PC-9 (cell line): ENCODE data around the gene SLC2A9. TPM values are rescaled to one million over a fixed set of nuclear protein-coding genes. Genes with fewer than 3 reads are reported as not detected.

ENCODE experiments used
- BruUV-seq: library from RNA; stranded (reverse); fragments of 400-500 nt; replicated peaks from 2 replicates; lab custom pipeline; 2021; lab: Mats Ljungman, UMichigan
- CTCF ChIA-PET: fragments of 300-600 bp; sonication (Branson Sonifier 250); formaldehyde crosslinking; loops from one replicate; lab custom pipeline; 2022; ENCODE audit warnings: antibody characterized with exemption; lab: Charles Lee
- POLR2A ChIA-PET: fragments of 300-600 bp; sonication (Branson Sonifier 250); formaldehyde crosslinking; loops from one replicate; lab custom pipeline; 2022; ENCODE audit warnings: antibody characterized with exemption; ENCODE audit not compliant: unreplicated experiment; lab: Charles Lee
- DNase-seq, 2 experiments: peaks; one replicate each; pipeline versions ENCODE4 v3.0.0 to v3.0.0-alpha.2; 2015 to 2022; ENCODE audit warnings: mixed read lengths in 1 of 2
- H2AFZ ChIP-seq: fragments of 200-600 bp; sonication (generic); 2 replicates; pipeline ENCODE4 v1.8.1; 2017; ENCODE audit warnings: antibody characterized with exemption
- H3F3A ChIP-seq: fragments of 200-600 bp; sonication (generic); 2 replicates; pipeline ENCODE4 v1.8.1; 2017; ENCODE audit warnings: antibody characterized with exemption, mild to moderate bottlenecking, low read depth; ENCODE audit not compliant: insufficient read depth
- H3K27ac ChIP-seq: fragments of 200-600 bp; sonication (generic); 2 replicates; pipeline ENCODE4 v1.6.1; 2016; ENCODE audit warnings: mixed run types
- H3K27me3 ChIP-seq: fragments of 200-600 bp; sonication (generic); 2 replicates; pipeline ENCODE4 v1.6.1; 2016; ENCODE audit warnings: low read depth, mixed run types; ENCODE audit not compliant: insufficient read depth
- H3K36me3 ChIP-seq: fragments of 200-600 bp; sonication (generic); 2 replicates; pipeline ENCODE4 v1.6.1; 2016; ENCODE audit warnings: low read depth, mixed run types
- H3K4me1 ChIP-seq: fragments of 200-600 bp; sonication (generic); replicated peaks from 2 replicates; pipeline ENCODE4 v1.6.1; 2016; ENCODE audit warnings: mixed run types; ENCODE audit not compliant: insufficient read depth
- H3K4me2 ChIP-seq: fragments of 200-600 bp; sonication (generic); 2 replicates; pipeline ENCODE4 v1.6.1; 2017; ENCODE audit warnings: mixed run types
- H3K4me3 ChIP-seq: fragments of 200-600 bp; sonication (generic); 2 replicates; pipeline ENCODE4 v1.6.1; 2016; ENCODE audit warnings: mixed run types
- H3K79me2 ChIP-seq: fragments of 200-600 bp; sonication (generic); 2 replicates; pipeline ENCODE4 v1.6.1; 2017; ENCODE audit warnings: low read depth, mixed run types
- H3K9me2 ChIP-seq: fragments of 200-600 bp; sonication (generic); 2 replicates; pipeline ENCODE4 v1.8.1; 2017; ENCODE audit warnings: mild to moderate bottlenecking; ENCODE audit not compliant: insufficient read depth
- H3K9me3 ChIP-seq: fragments of 200-600 bp; sonication (generic); 2 replicates; pipeline ENCODE4 v1.8.1; 2016; ENCODE audit warnings: low read depth; ENCODE audit not compliant: insufficient read depth
- H4K20me1 ChIP-seq: fragments of 200-600 bp; sonication (generic); 2 replicates; pipeline ENCODE4 v1.8.1; 2017; ENCODE audit not compliant: insufficient read depth
- CTCF ChIP-seq: fragments of 200-600 bp; sonication (generic); conservative IDR thresholded peaks from 2 replicates; pipeline ENCODE4 v1.6.1; 2017; ENCODE audit warnings: mixed run types, antibody characterized with exemption, mild to moderate bottlenecking, moderate library complexity
- EZH2 ChIP-seq: fragments of 200-600 bp; sonication (generic); IDR thresholded peaks from 2 replicates; pipeline ENCODE4 v1.8.0; 2017; ENCODE audit warnings: antibody characterized with exemption, low read depth
- intact Hi-C: fragments of 100-400 bp; cut with micrococcal nuclease; formaldehyde crosslinking; loops from one replicate; pipeline ENCODE4 v1.10.0; 2022; ENCODE audit not compliant: unreplicated experiment
- total RNA-seq: library from RNA; stranded (reverse); gene quantifications from 2 replicates; pipeline ENCODE4 v1.2.3, GENCODE V29; 2021

Gene SLC2A9
- total RNA-seq, 1 experiment from 2014 or later: 0.28 TPM

GRCh38 chr4:9889306-9889705 lies 132.0 kb downstream of the SLC2A9 start:
- peaks cover 44% of the 10 kb centered on the region for H3K27me3 ChIP-seq
- H3K4me3 ChIP-seq: no peak overlapping the region
- H3K79me2 ChIP-seq: no peaks in the 10 kb centered on the region
- no peaks in the 10 kb centered on the region for H3K9me3 ChIP-seq
- no peaks in the 10 kb centered on the region for H3K4me1 ChIP-seq
- no peaks in the 10 kb centered on the region for H3K9me2 ChIP-seq
- H3K27ac ChIP-seq: no peak overlapping the region
- ChIA-PET POLR2A (no interaction called here), CTCF (no interaction called here)
- no peak overlapping the region for H3K4me2 ChIP-seq
- no peak overlapping the region for H2AFZ ChIP-seq
- DNase-seq: no peak
- no peaks in the 10 kb centered on the region for H4K20me1 ChIP-seq
- TF ChIP-seq CTCF (no peak), EZH2 (no peak)
- H3K36me3 ChIP-seq: no peaks in the 10 kb centered on the region
- BruUV-seq: no TSS peak
- no peaks in the 10 kb centered on the region for H3F3A ChIP-seq
- intact Hi-C loops: no loop called here

GRCh38 chr4:9885958-9886357 lies 135.3 kb downstream of the SLC2A9 start:
- no peaks in the 10 kb centered on the region for H3K36me3 ChIP-seq

GRCh38 chr4:9880406-9881197 lies 140.7 kb downstream of the SLC2A9 start:
- no peak overlapping the region for H3K4me2 ChIP-seq
- H3K27me3 ChIP-seq: peaks cover 10% of the 10 kb centered on the region; the same call in 1 of the 2 replicates
- no peak for TF ChIP-seq EZH2
- no peak for DNase-seq
- no peaks in the 10 kb centered on the region for H3F3A ChIP-seq
- CTCF ChIA-PET: no interaction called here
- no peak overlapping the region for H3K4me3 ChIP-seq
- H4K20me1 ChIP-seq: no peaks in the 10 kb centered on the region
- H3K79me2 ChIP-seq: no peaks in the 10 kb centered on the region
- H3K9me2 ChIP-seq: no peaks in the 10 kb centered on the region
- BruUV-seq: no TSS peak
- intact Hi-C loops: no loop called here
- POLR2A ChIA-PET: no interaction called here
- H3K36me3 ChIP-seq: no peaks in the 10 kb centered on the region
- no peaks in the 10 kb centered on the region for H3K4me1 ChIP-seq
- no peak overlapping the region for H2AFZ ChIP-seq
- H3K9me3 ChIP-seq: no peaks in the 10 kb centered on the region
- H3K27ac ChIP-seq: no peak overlapping the region

More at GRCh38 chr4:9885958-9886357, 135.3 kb downstream of the SLC2A9 start:
- Histone ChIP-seq H3K27ac (no peak overlapping the region), H3K4me2 (no peak overlapping the region), H3K4me3 (no peak overlapping the region), H3K27me3 (peaks cover 28% of the 10 kb centered on the region), H3K9me2 (no peaks in the 10 kb centered on the region), H3K9me3 (no peaks in the 10 kb centered on the region), H3K4me1 (no peaks in the 10 kb centered on the region), H4K20me1 (no peaks in the 10 kb centered on the region), H3K79me2 (no peaks in the 10 kb centered on the region), H3F3A (no peaks in the 10 kb centered on the region), H2AFZ (no peak overlapping the region)
- no peak for DNase-seq
- intact Hi-C loops: no loop called here
- BruUV-seq: no TSS peak
- no peak for TF ChIP-seq EZH2
- no peak for TF ChIP-seq CTCF
- POLR2A ChIA-PET: no interaction called here
- CTCF ChIA-PET: no interaction called here
